Liver (tissue), 3 donors: ENCODE measurements around the gene CDC26.
A peak's percentile ranks its signal among the peaks of the same experiment; 100 is the strongest.

ENCODE experiments used
- CTCF ChIP-seq: fragments of 150-350 bp; IDR thresholded peaks from 2 replicates; pipeline ENCODE4 v1.5.1; 2017; ENCODE audit warnings: improper control_type of control experiment, low read depth, low read length; ENCODE audit not compliant: missing input control
- GABPA ChIP-seq, 2 donors: IDR thresholded peaks in 1 of 2; conservative IDR thresholded peaks in 1 of 2; 2 replicates each; pipeline ENCODE4 v1.6.1; 2016; ENCODE audit warnings: antibody characterized with exemption in 2 of 2, mild to moderate bottlenecking in 1 of 2, moderate library complexity in 1 of 2
- RAD21 ChIP-seq, 2 donors: IDR thresholded peaks; 2 replicates each; pipeline ENCODE4 v1.6.1; 2016; ENCODE audit warnings: antibody characterized with exemption in 2 of 2, mild to moderate bottlenecking in 2 of 2
- SP1 ChIP-seq: IDR thresholded peaks from 2 replicates; pipeline ENCODE4 v1.6.1; 2018; ENCODE audit warnings: antibody characterized with exemption, mild to moderate bottlenecking
- TAF1 ChIP-seq: conservative IDR thresholded peaks from 2 replicates; pipeline ENCODE4 v1.6.1; 2016; ENCODE audit warnings: antibody characterized with exemption, mild to moderate bottlenecking
- YY1 ChIP-seq: IDR thresholded peaks from 2 replicates; pipeline ENCODE4 v1.6.1; 2016; ENCODE audit warnings: antibody characterized with exemption, mild to moderate bottlenecking
- TF ChIP-seq, protein P1 (sequence below): IDR thresholded peaks from 2 replicates; pipeline ENCODE4 v1.6.1; 2016; ENCODE audit warnings: antibody characterized with exemption, mild to moderate bottlenecking
- donor health status: healthy.
- donor health status: healthy.

- TF ChIP-seq, protein P1, sequence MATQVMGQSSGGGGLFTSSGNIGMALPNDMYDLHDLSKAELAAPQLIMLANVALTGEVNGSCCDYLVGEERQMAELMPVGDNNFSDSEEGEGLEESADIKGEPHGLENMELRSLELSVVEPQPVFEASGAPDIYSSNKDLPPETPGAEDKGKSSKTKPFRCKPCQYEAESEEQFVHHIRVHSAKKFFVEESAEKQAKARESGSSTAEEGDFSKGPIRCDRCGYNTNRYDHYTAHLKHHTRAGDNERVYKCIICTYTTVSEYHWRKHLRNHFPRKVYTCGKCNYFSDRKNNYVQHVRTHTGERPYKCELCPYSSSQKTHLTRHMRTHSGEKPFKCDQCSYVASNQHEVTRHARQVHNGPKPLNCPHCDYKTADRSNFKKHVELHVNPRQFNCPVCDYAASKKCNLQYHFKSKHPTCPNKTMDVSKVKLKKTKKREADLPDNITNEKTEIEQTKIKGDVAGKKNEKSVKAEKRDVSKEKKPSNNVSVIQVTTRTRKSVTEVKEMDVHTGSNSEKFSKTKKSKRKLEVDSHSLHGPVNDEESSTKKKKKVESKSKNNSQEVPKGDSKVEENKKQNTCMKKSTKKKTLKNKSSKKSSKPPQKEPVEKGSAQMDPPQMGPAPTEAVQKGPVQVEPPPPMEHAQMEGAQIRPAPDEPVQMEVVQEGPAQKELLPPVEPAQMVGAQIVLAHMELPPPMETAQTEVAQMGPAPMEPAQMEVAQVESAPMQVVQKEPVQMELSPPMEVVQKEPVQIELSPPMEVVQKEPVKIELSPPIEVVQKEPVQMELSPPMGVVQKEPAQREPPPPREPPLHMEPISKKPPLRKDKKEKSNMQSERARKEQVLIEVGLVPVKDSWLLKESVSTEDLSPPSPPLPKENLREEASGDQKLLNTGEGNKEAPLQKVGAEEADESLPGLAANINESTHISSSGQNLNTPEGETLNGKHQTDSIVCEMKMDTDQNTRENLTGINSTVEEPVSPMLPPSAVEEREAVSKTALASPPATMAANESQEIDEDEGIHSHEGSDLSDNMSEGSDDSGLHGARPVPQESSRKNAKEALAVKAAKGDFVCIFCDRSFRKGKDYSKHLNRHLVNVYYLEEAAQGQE: peak; percentile 90
- TF ChIP-seq CTCF: no peak
- peak in 1 of 2 donors; percentile 67 for TF ChIP-seq RAD21 (IDR thresholded peaks at IDR 0.05)
- TF ChIP-seq SP1: peak; percentile 90
- TF ChIP-seq GABPA (IDR thresholded peaks at IDR 0.05 in 1 of 2, conservative IDR thresholded peaks at IDR 0.05 in 1 of 2): peak in 1 of 2 donors; percentile 90
- TF ChIP-seq YY1: peak; percentile 90
- TF ChIP-seq TAF1: peak; percentile 70
These were observed 54.2 kb downstream of the CDC26 start, which contains the start of the genes FKBP15 and SLC31A1 for GRCh38 chr9:113221003-113221799.
